Caco-2 (cell line): ENCODE measurements around the gene ASB16. TPM values are rescaled to one million over a fixed set of nuclear protein-coding genes. Genes with fewer than 3 reads are reported as not detected.

Experiments
- BruUV-seq: library from RNA; stranded (reverse); fragments of 400-500 nt; replicated peaks from 2 replicates; lab custom pipeline; 2021; lab: Mats Ljungman, UMichigan
- CTCF ChIA-PET: fragments of 300-600 bp; sonication (Branson Sonifier 250); formaldehyde crosslinking; loops from one replicate; lab custom pipeline; 2022; ENCODE audit warnings: antibody characterized with exemption; lab: Charles Lee
- POLR2A ChIA-PET: fragments of 300-600 bp; sonication (Branson Sonifier 250); formaldehyde crosslinking; loops from one replicate; lab custom pipeline; 2022; ENCODE audit warnings: antibody characterized with exemption; lab: Charles Lee
- DNase-seq, 2 experiments: peaks; one replicate each; pipeline versions ENCODE4 v3.0.0 to v3.0.0-alpha.2; 2020 to 2022
- H3K27me3 ChIP-seq: replicated peaks from 2 replicates; pipeline ENCODE4 v1.6.0; 2011; ENCODE audit warnings: low read length; ENCODE audit not compliant: control insufficient read depth, insufficient read depth
- H3K36me3 ChIP-seq: 2 replicates; pipeline ENCODE4 v1.5.1; 2011; ENCODE audit warnings: low read length; ENCODE audit not compliant: control insufficient read depth, insufficient read depth
- H3K4me1 ChIP-seq: fragments of 250-450 bp; sonication (Bioruptor Pico); 2 replicates; pipeline ENCODE4 v1.5.1; 2020; ENCODE audit warnings: mild to moderate bottlenecking
- H3K4me3 ChIP-seq: 2 replicates; pipeline ENCODE4 v1.5.1; 2011; ENCODE audit warnings: low read depth, mild to moderate bottlenecking, control low read depth, low read length
- H3K9me3 ChIP-seq: fragments of 250-450 bp; sonication (Bioruptor Pico); 2 replicates; pipeline ENCODE4 v1.5.1; 2020; ENCODE audit warnings: mild to moderate bottlenecking, moderate library complexity
- H3K27ac Mint-ChIP-seq: one replicate; pipeline ENCODE4 v1.8.0; 2022; ENCODE audit warnings: mixed read lengths; ENCODE audit not compliant: unreplicated experiment
- H3K27me3 Mint-ChIP-seq: one replicate; pipeline ENCODE4 v1.8.0; 2022; ENCODE audit warnings: mixed read lengths; ENCODE audit not compliant: insufficient read depth, unreplicated experiment
- H3K36me3 Mint-ChIP-seq: one replicate; pipeline ENCODE4 v1.8.0; 2022; ENCODE audit warnings: mild to moderate bottlenecking, mixed read lengths; ENCODE audit not compliant: insufficient read depth, unreplicated experiment
- H3K4me1 Mint-ChIP-seq: one replicate; pipeline ENCODE4 v1.8.0; 2022; ENCODE audit warnings: low read depth, mixed read lengths; ENCODE audit not compliant: unreplicated experiment
- H3K4me3 Mint-ChIP-seq: one replicate; pipeline ENCODE4 v1.8.0; 2022; ENCODE audit warnings: mild to moderate bottlenecking, moderate library complexity, mixed read lengths; ENCODE audit not compliant: unreplicated experiment
- H3K9me3 Mint-ChIP-seq: one replicate; pipeline ENCODE4 v1.8.0; 2022; ENCODE audit warnings: mixed read lengths; ENCODE audit not compliant: unreplicated experiment
- intact Hi-C: fragments of 100-400 bp; cut with micrococcal nuclease; formaldehyde crosslinking; loops from one replicate; pipeline ENCODE4 v1.10.0; 2022; ENCODE audit not compliant: unreplicated experiment
- total RNA-seq: library from RNA; stranded (reverse); gene quantifications from 2 replicates; pipeline ENCODE4 v1.2.3, GENCODE V29; 2022
- TF ChIP-seq, protein P1 (sequence below), 2 experiments: fragments of 200-600 bp in 1 of 2; IDR thresholded peaks; 1 replicate in 1 of 2; 2 replicates in 1 of 2; pipeline versions ENCODE4 v1.5.1 to v1.8.0; 2011 to 2022; ENCODE audit warnings: antibody characterized with exemption in 1 of 2, control low read depth in 1 of 2, inconsistent platforms in 1 of 2, low read depth in 1 of 2, low read length in 1 of 2, mild to moderate bottlenecking in 1 of 2, moderate library complexity in 1 of 2; ENCODE audit not compliant: insufficient read depth in 1 of 2, severe bottlenecking in 1 of 2, unreplicated experiment in 1 of 2

The ASB16 gene
- total RNA-seq, 1 experiment from 2014 or later: not detected

DNA sequence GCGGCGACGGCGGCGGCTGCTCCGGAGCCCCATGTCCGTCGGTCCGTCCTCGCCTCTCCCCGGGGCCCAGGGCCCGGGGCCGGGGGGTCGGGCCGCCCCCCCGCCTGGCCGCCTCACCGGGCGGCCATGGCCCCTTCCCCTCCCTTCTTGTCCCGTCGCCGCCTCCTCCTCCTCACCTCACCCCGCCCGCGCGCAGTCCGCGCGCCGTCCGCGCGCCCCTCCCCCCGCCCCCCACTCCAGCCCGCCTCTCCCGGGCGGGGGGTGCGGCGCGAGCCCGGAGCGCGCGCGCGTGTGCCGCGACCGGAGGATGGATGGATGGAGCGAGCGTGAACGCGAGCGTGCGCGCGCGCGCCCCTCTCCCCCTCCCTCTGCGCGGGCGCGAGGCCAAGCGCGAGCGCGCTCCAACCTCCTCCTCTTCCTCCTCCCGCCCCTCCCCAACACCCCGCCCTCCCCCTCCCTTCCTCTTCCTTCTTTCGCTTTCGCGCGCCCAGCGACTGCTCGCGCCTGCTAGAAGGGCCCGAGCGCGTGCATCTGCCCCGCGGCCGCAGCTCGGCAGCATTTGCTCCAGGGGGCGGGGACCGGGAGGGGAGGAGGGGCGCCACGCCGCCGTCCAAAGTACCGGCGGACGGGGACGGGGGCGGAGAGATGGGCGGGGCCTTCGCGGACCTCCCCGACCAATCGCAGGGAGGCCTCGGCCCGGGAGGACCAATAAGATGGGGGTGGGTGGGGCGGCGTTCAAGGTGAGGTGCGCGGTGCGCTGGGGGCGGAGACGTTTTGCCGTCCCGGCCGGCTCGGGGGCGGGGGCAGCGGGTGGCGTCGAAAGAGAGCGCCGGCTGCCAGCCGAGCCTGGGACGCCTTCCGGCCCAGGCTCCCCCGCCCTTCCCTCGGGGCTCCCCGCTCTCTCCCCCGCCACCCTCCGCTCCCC, 29.3 kb downstream of the ASB16 start, which contains the start of gene ATXN7L3:
ATXN7L3 (minus strand) TSS at position 332 of the 925 bp plus-strand sequence. CDS start 1,814 bp downstream, outside the sequence.
- Mint-ChIP-seq H3K9me3 (no peaks in the 10 kb centered on the region), H3K27me3 (no peaks in the 10 kb centered on the region), H3K27ac (peak within 1 kb of the TSS; percentile 93), H3K4me1 (peaks cover 26% of the 10 kb centered on the region), H3K36me3 (peaks cover 54% of the 10 kb centered on the region), H3K4me3 (peak within 1 kb of the TSS; percentile 96)
- ChIA-PET CTCF (interaction anchor here (0.5 to 0.7 kb wide), 11 partner anchors 9 to 386 kb away, joined by 3 to 9 read pairs (median 4); partner anchors contain the start of gene TMUB2), POLR2A (interaction anchor here (0.6 to 2.3 kb wide), 12 partner anchors 9 to 1376 kb away, joined by 3 to 11 read pairs (median 5); partner anchors contain the start of genes BECN1, ETV4, FAM171A2 and TMUB2)
- Histone ChIP-seq H3K4me3 (peak within 1 kb of the TSS; percentile 91), H3K36me3 (peaks cover 2% of the 10 kb centered on the region), H3K9me3 (no peaks in the 10 kb centered on the region), H3K27me3 (no peaks in the 10 kb centered on the region), H3K4me1 (peaks cover 14% of the 10 kb centered on the region; the same call in 1 of the 2 replicates)
- TF ChIP-seq, protein P1, sequence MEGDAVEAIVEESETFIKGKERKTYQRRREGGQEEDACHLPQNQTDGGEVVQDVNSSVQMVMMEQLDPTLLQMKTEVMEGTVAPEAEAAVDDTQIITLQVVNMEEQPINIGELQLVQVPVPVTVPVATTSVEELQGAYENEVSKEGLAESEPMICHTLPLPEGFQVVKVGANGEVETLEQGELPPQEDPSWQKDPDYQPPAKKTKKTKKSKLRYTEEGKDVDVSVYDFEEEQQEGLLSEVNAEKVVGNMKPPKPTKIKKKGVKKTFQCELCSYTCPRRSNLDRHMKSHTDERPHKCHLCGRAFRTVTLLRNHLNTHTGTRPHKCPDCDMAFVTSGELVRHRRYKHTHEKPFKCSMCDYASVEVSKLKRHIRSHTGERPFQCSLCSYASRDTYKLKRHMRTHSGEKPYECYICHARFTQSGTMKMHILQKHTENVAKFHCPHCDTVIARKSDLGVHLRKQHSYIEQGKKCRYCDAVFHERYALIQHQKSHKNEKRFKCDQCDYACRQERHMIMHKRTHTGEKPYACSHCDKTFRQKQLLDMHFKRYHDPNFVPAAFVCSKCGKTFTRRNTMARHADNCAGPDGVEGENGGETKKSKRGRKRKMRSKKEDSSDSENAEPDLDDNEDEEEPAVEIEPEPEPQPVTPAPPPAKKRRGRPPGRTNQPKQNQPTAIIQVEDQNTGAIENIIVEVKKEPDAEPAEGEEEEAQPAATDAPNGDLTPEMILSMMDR (IDR thresholded peaks at IDR 0.05; ENCODE audit: insufficient read depth in 1 of 2, low read depth in 1 of 2, low read length in 1 of 2, severe bottlenecking in 1 of 2, unreplicated experiment in 1 of 2): no peak
- peak; percentile 99 to 100 for DNase-seq
- intact Hi-C loops: loop anchor here (1.0 to 2.0 kb wide), 4 partner anchors 14 to 131 kb away; partner anchors contain the start of genes HROB and TMUB2
- no TSS peak for BruUV-seq

DNA sequence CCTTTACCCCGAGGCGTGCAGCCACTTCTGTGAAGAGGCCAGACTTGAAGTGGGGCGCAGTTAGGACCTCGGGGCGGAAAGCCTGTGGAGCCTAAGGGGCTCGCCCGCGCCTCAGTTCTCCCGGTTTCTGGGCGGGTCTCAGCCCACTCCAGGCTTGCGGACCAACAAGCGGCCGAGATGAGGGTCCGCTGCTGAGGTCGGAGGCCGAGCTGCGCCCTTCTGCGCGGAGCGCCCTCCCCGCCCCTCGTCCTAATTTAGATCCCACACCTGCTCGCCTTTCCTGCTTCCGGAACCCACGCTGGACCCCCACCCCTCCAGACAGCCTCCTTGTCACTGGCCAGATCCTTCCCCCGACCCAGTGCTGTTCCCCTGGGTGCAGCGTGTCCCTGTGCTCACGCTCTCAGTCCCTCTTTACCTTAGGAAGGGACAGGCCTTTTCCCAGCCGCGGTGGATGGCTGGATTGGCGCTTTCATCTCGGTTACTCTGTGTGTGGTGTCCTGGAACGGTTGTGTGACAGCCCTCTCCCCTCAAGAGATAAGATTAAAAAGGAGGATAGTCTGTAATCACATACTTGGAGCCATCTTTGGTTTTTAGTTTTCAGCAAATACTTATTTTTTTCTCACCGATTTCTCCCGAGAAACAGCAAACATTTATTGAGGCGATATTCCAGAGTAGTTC, 30.1 kb downstream of the ASB16 start:
- TF ChIP-seq, protein P1 (IDR thresholded peaks at IDR 0.05; ENCODE audit: insufficient read depth in 1 of 2, low read depth in 1 of 2, low read length in 1 of 2, severe bottlenecking in 1 of 2, unreplicated experiment in 1 of 2): no peak
- POLR2A ChIA-PET: interaction anchor here (0.6 to 2.3 kb wide), 6 partner anchors 14 to 840 kb away, joined by 3 to 11 read pairs (median 6); partner anchors contain the start of genes FAM171A2 and TMUB2
- no peaks in the 10 kb centered on the region for H3K9me3 Mint-ChIP-seq
- H3K4me3 Mint-ChIP-seq: peak overlapping the region; percentile 96
- TSS peak; percentile 88 for BruUV-seq
- H3K27me3 Mint-ChIP-seq: no peaks in the 10 kb centered on the region
- peaks cover 26% of the 10 kb centered on the region for H3K4me1 Mint-ChIP-seq
- peak in 1 of 2 experiments; percentile 69 for DNase-seq
- intact Hi-C loops: loop anchor here (1.0 kb wide), 3 partner anchors 14 to 59 kb away; partner anchors contain the start of genes HROB and TMUB2
- peaks cover 48% of the 10 kb centered on the region for H3K36me3 Mint-ChIP-seq
- H3K27ac Mint-ChIP-seq: peak overlapping the region; percentile 93
- H3K4me1 ChIP-seq: peaks cover 14% of the 10 kb centered on the region; the same call in 1 of the 2 replicates
- no peaks in the 10 kb centered on the region for H3K9me3 ChIP-seq
- H3K4me3 ChIP-seq: peak overlapping the region; percentile 83
- CTCF ChIA-PET: interaction anchor here (0.6 to 1.2 kb wide), 2 partner anchors 145 to 153 kb away, joined by 3 read pairs; partner anchors contain the start of gene GRN
- H3K36me3 ChIP-seq: peaks cover 2% of the 10 kb centered on the region
- H3K27me3 ChIP-seq: no peaks in the 10 kb centered on the region
